CD4-positive, CD25-positive, alpha-beta regulatory T cell (primary cell): Measurements from ENCODE around the gene MYL12A. TPM values are rescaled to one million over a fixed set of nuclear protein-coding genes. Genes with fewer than 3 reads are reported as not detected.
"Not testable (repeated sequence)": the region's sequence is repeated elsewhere in the genome, so short reads cannot be mapped to it uniquely, and the experiment has no call there.

Source experiments
- ATAC-seq, 2 donors: fragments of 150-1000 bp; cut with Tn5 transposase; one replicate each; pipeline ENCODE4 v1.10.0; 2021; ENCODE audit warnings: low read depth in 2 of 2, moderate number of reproducible peaks in 2 of 2, moderate library complexity in 1 of 2
- DNase-seq, 3 donors: peaks; one replicate each; pipeline versions ENCODE4 v3.0.0 to v3.0.0-alpha.2; 2012 to 2022; ENCODE audit warnings: mixed read lengths in 1 of 3
- H3K27ac ChIP-seq: one replicate; pipeline ENCODE4 v1.7.0; 2013; ENCODE audit warnings: mild to moderate bottlenecking, low read length; ENCODE audit not compliant: insufficient read depth, poor library complexity, severe bottlenecking
- H3K27me3 ChIP-seq: one replicate; pipeline ENCODE4 v1.7.0; 2013; ENCODE audit warnings: low read length; ENCODE audit not compliant: control insufficient read depth, insufficient read depth
- H3K36me3 ChIP-seq: one replicate; pipeline ENCODE4 v1.7.0; 2013; ENCODE audit warnings: mild to moderate bottlenecking, low read length, moderate library complexity; ENCODE audit not compliant: control insufficient read depth, insufficient read depth
- H3K4me1 ChIP-seq: 2 replicates; pipeline ENCODE4 v1.7.0; 2013; ENCODE audit warnings: mild to moderate bottlenecking, low read length; ENCODE audit not compliant: insufficient read depth, control insufficient read depth, poor library complexity, severe bottlenecking
- H3K4me3 ChIP-seq: one replicate; pipeline ENCODE4 v1.7.0; 2013; ENCODE audit warnings: low read depth, mild to moderate bottlenecking, low read length, moderate library complexity
- H3K9me3 ChIP-seq, 2 experiments: 1 replicate in 1 of 2; 2 replicates in 1 of 2; pipeline ENCODE4 v1.7.0; 2013; ENCODE audit warnings: low read length in 2 of 2, mild to moderate bottlenecking in 1 of 2, moderate library complexity in 1 of 2; ENCODE audit not compliant: control insufficient read depth in 2 of 2
- H3K27ac Mint-ChIP-seq, 3 donors: one replicate each; pipeline ENCODE4 v1.8.0; 2020 to 2022; ENCODE audit warnings: mild to moderate bottlenecking in 3 of 3, mixed read lengths in 3 of 3, moderate library complexity in 2 of 3
- H3K27me3 Mint-ChIP-seq: one replicate; pipeline ENCODE4 v1.8.0; 2022; ENCODE audit warnings: mild to moderate bottlenecking, mixed read lengths
- H3K36me3 Mint-ChIP-seq: one replicate; pipeline ENCODE4 v1.8.0; 2020; ENCODE audit warnings: mixed read lengths
- H3K4me1 Mint-ChIP-seq, 4 donors: one replicate each; pipeline ENCODE4 v1.8.0; 2020 to 2022; ENCODE audit warnings: mixed read lengths in 4 of 4, mild to moderate bottlenecking in 1 of 4
- H3K4me3 Mint-ChIP-seq, 4 donors: one replicate each; pipeline ENCODE4 v1.8.0; 2020 to 2022; ENCODE audit warnings: mild to moderate bottlenecking in 4 of 4, mixed read lengths in 4 of 4, moderate library complexity in 3 of 4
- H3K9me3 Mint-ChIP-seq, 7 donors: one replicate each; pipeline ENCODE4 v1.8.0; 2020 to 2022; ENCODE audit warnings: mixed read lengths in 7 of 7, mild to moderate bottlenecking in 3 of 7, moderate library complexity in 2 of 7
- polyA plus RNA-seq, 4 donors: library from polyadenylated mRNA; unstranded; fragments of 300-500 nt; fragmentation: Illumina TruSeq; gene quantifications; one replicate each; pipeline ENCODE4 v1.2.3, GENCODE V29; 2021
- total RNA-seq: library from RNA; stranded (reverse); gene quantifications from one replicate; pipeline ENCODE4 v1.2.3, GENCODE V29; 2022

Gene MYL12A
- total and polyA plus RNA-seq, 5 donors from 2014 or later = 382 to 2,381 (median 2,345) TPM

DNA sequence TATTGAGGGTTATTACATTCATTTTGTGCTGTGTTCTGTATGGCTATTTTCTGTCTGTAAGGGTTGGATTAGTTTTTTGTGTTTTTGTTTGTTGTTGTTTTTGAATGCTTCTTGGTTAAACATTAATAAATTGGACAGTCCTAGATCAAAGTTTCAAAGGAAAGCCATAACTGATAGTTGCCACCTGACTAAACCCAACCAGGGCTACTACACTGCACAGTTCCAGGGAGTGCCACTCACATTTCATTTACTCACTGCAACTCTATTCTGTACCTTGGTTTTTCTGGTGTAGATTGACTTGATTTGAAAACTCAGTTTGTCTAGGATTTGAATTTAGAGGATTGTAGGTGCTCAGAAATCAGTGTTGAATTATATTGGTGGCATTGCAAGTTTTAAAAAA, 20.7 kb downstream of the MYL12A start:
- DNase-seq = no peak
- Histone ChIP-seq H3K36me3 (peaks cover 6% of the 10 kb centered on the region), H3K9me3 (no peaks in the 10 kb centered on the region), H3K4me3 (peak overlapping the region; percentile 60), H3K27ac (peak overlapping the region; percentile 34), H3K4me1 (peaks cover 74% of the 10 kb centered on the region), H3K27me3 (no peaks in the 10 kb centered on the region)
- Mint-ChIP-seq H3K4me3 (peak overlapping the region; percentile 11 to 66 (median 38)), H3K36me3 (peaks cover 8% of the 10 kb centered on the region), H3K9me3 (no peaks in the 10 kb centered on the region), H3K4me1 (peaks cover 70 to 92% (median 82%) of the 10 kb centered on the region in 4 donors), H3K27ac (peak overlapping the region; percentile 39 to 79 (median 70)), H3K27me3 (no peaks in the 10 kb centered on the region)
- no peak for ATAC-seq

DNA sequence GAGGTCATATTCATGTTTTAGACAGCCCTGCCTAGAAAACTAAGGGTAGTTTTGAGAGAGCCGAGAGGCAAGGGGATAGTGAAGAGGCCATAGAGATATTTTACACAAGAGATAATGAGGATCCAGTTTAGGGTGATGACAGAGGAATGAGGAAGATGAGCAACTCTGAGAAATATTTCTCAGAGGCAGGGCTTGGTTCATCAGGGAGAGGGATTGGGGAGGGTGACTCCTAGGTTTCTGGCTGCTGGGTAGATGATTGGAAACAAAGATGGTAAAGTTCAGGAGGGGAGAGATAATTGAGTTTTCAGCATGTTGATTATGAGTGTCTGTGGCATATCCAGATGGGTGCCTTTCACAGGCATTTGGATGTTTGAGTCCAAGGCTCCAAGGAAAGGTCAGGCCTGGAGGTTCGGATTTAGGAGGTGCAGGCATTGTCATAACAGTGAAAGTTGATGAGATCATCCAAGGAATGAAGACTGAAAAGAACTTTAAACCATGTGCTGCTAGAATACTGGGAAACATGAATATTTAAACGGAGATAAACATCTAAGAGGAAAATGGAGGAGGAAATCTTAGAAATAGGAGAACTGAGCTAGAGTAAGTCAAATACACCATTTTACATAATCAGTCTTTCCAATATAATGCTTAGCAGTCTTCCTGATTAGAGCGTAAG, 21.8 kb downstream of the MYL12A start:
- Mint-ChIP-seq H3K4me3 (peak overlapping the region; percentile 18 to 66 (median 56)), H3K27me3 (no peaks in the 10 kb centered on the region), H3K4me1 (peaks cover 64 to 82% (median 74%) of the 10 kb centered on the region in 4 donors), H3K27ac (peak overlapping the region; percentile 70 to 88 (median 79)), H3K36me3 (peaks cover 17% of the 10 kb centered on the region), H3K9me3 (no peaks in the 10 kb centered on the region)
- Histone ChIP-seq H3K27ac (peak overlapping the region; percentile 24), H3K27me3 (no peaks in the 10 kb centered on the region), H3K4me1 (peaks cover 63% of the 10 kb centered on the region), H3K36me3 (peaks cover 16% of the 10 kb centered on the region), H3K4me3 (peak overlapping the region; percentile 60), H3K9me3 (no peaks in the 10 kb centered on the region)
- ATAC-seq (no peak), DNase-seq (no peak)

- Histone ChIP-seq H3K27me3 (no peaks in the 10 kb centered on the region), H3K4me3 (peak overlapping the region; percentile 60), H3K4me1 (peaks cover 58% of the 10 kb centered on the region), H3K27ac (peak overlapping the region; percentile 24), H3K36me3 (peaks cover 21% of the 10 kb centered on the region), H3K9me3 (no peaks in the 10 kb centered on the region)
- ATAC-seq = no peak
- H3K4me1 Mint-ChIP-seq = peaks cover 63 to 76% (median 70%) of the 10 kb centered on the region in 4 donors
- H3K27ac Mint-ChIP-seq = peak overlapping the region; percentile 70 to 88 (median 79)
- H3K9me3 Mint-ChIP-seq = no peaks in the 10 kb centered on the region
- peaks cover 19% of the 10 kb centered on the region for H3K36me3 Mint-ChIP-seq
- H3K27me3 Mint-ChIP-seq = no peaks in the 10 kb centered on the region
- no peak for DNase-seq
- H3K4me3 Mint-ChIP-seq = peak overlapping the region in 3 of 4 donors; percentile 50 to 66 (median 61)
These were observed 22.3 kb downstream of the MYL12A start for GRCh38 chr18:3269914-3270299.

DNA sequence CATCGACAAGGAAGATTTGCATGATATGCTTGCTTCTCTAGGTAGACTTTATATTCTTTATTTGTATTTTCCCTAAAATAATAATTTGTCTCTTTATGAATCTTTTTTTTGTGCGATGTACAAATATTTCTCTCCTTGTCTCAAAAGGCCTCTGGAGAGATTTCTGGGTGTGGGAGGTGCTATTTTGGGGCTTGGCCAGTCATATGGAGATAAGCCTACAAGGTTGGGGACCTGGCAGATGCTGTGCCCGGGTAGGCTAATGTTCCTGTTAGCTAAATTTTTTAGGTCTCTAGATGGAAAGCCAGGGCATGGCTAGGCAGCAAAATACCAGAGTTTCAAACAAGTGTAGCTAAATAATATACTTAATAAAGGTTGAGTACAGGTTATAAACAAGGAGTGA, 25.4 kb downstream of the MYL12A start:
- H3K36me3 ChIP-seq = peaks cover 52% of the 10 kb centered on the region
- Mint-ChIP-seq H3K9me3 (no peaks in the 10 kb centered on the region), H3K4me1 (peaks cover 46 to 48% (median 46%) of the 10 kb centered on the region in 4 donors), H3K27ac (peak overlapping the region in 2 of 3 donors; percentile 68 to 72), H3K36me3 (peaks cover 32% of the 10 kb centered on the region), H3K4me3 (no peak overlapping the region), H3K27me3 (no peaks in the 10 kb centered on the region)
- H3K27me3 ChIP-seq = no peaks in the 10 kb centered on the region
- DNase-seq (no peak), ATAC-seq (no peak)
- peaks cover 26% of the 10 kb centered on the region for H3K4me1 ChIP-seq
- no peak overlapping the region for H3K4me3 ChIP-seq
- no peak overlapping the region for H3K27ac ChIP-seq
- H3K9me3 ChIP-seq = no peaks in the 10 kb centered on the region

DNA sequence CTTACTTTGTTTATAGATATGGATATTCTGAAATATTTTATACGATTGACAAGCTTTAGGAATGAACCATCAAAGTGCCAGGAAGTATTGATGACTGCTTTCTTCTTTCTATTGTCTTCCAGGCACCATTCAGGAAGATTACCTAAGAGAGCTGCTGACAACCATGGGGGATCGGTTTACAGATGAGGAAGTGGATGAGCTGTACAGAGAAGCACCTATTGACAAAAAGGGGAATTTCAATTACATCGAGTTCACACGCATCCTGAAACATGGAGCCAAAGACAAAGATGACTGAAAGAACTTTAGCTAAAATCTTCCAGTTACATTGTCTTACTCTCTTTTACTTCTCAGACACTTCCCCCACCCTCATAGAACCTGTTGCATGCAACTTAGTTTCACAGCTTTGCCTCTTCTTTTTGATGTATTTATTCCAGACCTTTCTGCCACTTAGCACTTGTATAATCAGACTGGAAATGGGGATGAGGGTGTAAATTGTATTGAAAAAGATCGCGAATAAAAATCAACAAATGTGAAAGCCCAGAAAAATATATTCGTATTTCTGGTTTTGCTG, 30.1 kb downstream of the MYL12A start:
- Mint-ChIP-seq H3K27ac (peak overlapping the region in 1 of 3 donors; percentile 60), H3K36me3 (peaks cover 30% of the 10 kb centered on the region), H3K4me1 (peaks cover 3 to 15% (median 8%) of the 10 kb centered on the region in 4 donors)
- ATAC-seq, H3K9me3 Mint-ChIP-seq, H3K27me3 Mint-ChIP-seq, H3K27me3 ChIP-seq, H3K9me3 ChIP-seq, DNase-seq, H3K4me3 ChIP-seq, H3K27ac ChIP-seq, H3K4me3 Mint-ChIP-seq, H3K4me1 ChIP-seq: not testable (repeated sequence)
- H3K36me3 ChIP-seq = peaks cover 59% of the 10 kb centered on the region

- H3K27me3 Mint-ChIP-seq = peaks cover 5% of the 10 kb centered on the region
- H3K27ac ChIP-seq = no peak overlapping the region
- no peak overlapping the region for H3K4me3 Mint-ChIP-seq
- ATAC-seq (peak in 1 of 2 donors; percentile 31), DNase-seq (no peak)
- no peak overlapping the region for H3K4me3 ChIP-seq
- H3K9me3 Mint-ChIP-seq = no peaks in the 10 kb centered on the region
- no peaks in the 10 kb centered on the region for H3K27me3 ChIP-seq
- H3K27ac Mint-ChIP-seq = peak overlapping the region in 2 of 3 donors; percentile 65 to 97
- H3K9me3 ChIP-seq = no peaks in the 10 kb centered on the region
- H3K36me3 Mint-ChIP-seq = peaks cover 17% of the 10 kb centered on the region
- H3K4me1 Mint-ChIP-seq = peaks cover 0 to 12% (median 4%) of the 10 kb centered on the region in 4 donors
- H3K4me1 ChIP-seq = no peaks in the 10 kb centered on the region
- peaks cover 42% of the 10 kb centered on the region for H3K36me3 ChIP-seq
These were observed 31.9 kb downstream of the MYL12A start for GRCh38 chr18:3279201-3280185.
